Uterus (tissue), 2 donors: ENCODE measurements around the gene RPS6KA2.

ENCODE experiments used
- POLR2A ChIP-seq, 2 donors: fragments of 450-650 bp; IDR thresholded peaks; one replicate each; pipeline ENCODE4 v1.6.1; 2016; ENCODE audit warnings: antibody characterized with exemption in 2 of 2, mild to moderate bottlenecking in 1 of 2, moderate library complexity in 1 of 2
- TF ChIP-seq, protein P1 (sequence below), 4 experiments: fragments of 200-600 bp in 2 of 4; fragments of 450-650 bp in 2 of 4; sonication (generic) in 2 of 4; IDR thresholded peaks; one replicate each; pipeline ENCODE4 v1.5.1; 2016 to 2019; ENCODE audit warnings: antibody characterized with exemption in 4 of 4, mild to moderate bottlenecking in 2 of 4, moderate library complexity in 1 of 4

DNA sequence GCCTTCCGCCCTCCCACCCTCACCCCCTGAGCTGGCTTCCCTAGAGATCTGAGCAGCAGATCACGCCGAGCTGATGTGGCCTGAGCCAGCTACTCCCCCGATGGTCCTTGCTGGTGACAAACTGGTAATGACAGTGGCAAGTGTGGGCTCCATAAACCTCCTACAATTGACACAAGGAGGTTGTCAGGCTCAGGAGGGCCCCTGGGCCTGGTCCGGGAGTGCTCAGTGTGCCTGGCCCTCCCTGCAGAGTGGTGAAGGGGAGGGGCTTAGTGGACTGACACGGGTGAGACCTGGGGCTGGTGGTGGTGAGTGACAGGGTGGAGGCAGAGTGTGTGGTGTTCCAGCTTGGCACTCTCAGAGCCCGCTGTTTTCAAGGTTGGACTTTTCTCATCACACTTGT lies 221.7 kb downstream of the RPS6KA2 start:
- TF ChIP-seq, protein P1, sequence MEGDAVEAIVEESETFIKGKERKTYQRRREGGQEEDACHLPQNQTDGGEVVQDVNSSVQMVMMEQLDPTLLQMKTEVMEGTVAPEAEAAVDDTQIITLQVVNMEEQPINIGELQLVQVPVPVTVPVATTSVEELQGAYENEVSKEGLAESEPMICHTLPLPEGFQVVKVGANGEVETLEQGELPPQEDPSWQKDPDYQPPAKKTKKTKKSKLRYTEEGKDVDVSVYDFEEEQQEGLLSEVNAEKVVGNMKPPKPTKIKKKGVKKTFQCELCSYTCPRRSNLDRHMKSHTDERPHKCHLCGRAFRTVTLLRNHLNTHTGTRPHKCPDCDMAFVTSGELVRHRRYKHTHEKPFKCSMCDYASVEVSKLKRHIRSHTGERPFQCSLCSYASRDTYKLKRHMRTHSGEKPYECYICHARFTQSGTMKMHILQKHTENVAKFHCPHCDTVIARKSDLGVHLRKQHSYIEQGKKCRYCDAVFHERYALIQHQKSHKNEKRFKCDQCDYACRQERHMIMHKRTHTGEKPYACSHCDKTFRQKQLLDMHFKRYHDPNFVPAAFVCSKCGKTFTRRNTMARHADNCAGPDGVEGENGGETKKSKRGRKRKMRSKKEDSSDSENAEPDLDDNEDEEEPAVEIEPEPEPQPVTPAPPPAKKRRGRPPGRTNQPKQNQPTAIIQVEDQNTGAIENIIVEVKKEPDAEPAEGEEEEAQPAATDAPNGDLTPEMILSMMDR (IDR thresholded peaks at IDR 0.05): no peak
- TF ChIP-seq POLR2A (IDR thresholded peaks at IDR 0.05): no peak
